NCI-H128 (cell line): ENCODE measurements around the gene ZNF418.
"Not testable (repeated sequence)": the region's sequence is repeated elsewhere in the genome, so short reads cannot be mapped to it uniquely, and the experiment has no call there.

Experiments
- DNase-seq: peaks from one replicate; lab custom pipeline; 2025; ENCODE audit not compliant: unreplicated experiment; lab: John Stamatoyannopoulos, UW

The ZNF418 gene

DNA sequence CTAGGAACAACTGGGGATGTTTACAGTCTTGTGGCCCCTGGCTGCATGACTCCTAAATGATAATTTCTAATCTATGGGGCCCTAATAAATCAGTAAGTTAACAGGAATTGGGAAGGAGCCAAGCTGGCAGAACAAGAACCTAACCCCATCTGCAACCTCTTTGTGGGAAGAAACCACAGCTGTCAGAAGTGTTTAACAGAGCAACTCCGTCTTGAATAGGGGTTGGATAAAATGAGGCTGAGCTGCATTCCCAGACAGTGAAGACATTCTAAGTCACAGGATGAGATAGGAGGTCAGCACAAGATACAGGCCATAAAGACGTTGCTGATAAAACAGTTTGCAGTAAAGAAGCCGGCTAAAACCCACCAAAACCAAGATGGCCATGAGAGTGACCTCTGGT lies 44.5 kb downstream of the ZNF418 start:
- not testable (repeated sequence) for DNase-seq

DNA sequence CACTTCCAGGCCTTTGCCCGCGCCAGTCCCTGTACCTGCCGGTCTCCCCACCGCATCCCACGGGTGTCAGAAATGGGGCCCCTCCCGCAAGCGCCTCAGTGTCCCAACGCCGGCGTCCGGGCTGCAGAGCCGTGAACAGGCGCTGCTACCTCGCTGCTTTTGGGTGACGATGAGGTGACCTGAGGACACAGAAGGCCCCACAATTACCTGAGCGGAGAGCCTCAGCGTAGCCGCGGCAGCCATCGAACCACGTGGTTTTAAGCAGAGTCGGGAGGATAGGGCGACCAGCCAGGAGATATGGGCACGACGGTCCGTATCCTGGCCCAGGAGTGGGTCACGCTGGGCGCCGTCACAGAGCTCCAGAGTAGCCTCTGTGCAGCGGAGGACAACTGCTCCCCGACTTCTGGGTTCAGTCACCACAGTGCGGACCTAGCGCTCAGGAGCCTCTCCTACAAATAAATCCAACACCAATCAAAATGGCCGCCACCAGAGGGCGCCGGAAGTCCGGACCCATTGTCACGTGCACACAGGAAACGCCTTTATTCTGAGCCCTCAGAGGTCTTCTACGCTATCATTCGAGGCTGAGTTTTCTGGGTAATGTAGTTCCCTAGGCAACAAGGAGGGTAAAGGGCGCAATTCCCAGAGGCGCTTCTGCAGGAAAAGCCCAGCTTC lies 46.5 kb downstream of the ZNF418 start, which contains the start of gene ZNF814:
Gene ZNF814 (minus strand): TSS at position 478 of the 672 bp plus-strand sequence. CDS start 235 bp downstream, at position 243.
- peak; percentile 51 for DNase-seq

DNA sequence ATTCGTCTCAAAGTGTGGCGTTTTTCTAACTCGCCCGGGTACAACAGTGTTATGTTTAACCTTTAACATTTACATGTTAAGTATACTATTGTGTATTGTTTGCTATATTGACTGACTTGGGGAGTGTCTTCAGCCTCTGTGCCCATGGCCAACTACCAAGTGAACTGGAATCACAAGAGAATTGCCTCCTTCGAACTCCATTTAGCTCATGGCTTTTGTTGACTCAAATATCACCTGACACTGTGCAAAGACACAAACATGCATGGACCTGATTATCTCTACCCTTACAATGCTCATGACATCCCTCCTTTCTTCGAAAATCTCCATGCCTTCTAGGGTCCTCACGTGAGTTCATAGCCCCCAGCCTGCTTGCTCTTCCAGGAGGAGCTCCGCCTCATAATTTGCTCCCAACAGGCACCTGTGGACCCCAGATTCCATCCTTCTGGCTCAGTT lies 47.1 kb downstream of the ZNF418 start:
- no peak for DNase-seq

DNA sequence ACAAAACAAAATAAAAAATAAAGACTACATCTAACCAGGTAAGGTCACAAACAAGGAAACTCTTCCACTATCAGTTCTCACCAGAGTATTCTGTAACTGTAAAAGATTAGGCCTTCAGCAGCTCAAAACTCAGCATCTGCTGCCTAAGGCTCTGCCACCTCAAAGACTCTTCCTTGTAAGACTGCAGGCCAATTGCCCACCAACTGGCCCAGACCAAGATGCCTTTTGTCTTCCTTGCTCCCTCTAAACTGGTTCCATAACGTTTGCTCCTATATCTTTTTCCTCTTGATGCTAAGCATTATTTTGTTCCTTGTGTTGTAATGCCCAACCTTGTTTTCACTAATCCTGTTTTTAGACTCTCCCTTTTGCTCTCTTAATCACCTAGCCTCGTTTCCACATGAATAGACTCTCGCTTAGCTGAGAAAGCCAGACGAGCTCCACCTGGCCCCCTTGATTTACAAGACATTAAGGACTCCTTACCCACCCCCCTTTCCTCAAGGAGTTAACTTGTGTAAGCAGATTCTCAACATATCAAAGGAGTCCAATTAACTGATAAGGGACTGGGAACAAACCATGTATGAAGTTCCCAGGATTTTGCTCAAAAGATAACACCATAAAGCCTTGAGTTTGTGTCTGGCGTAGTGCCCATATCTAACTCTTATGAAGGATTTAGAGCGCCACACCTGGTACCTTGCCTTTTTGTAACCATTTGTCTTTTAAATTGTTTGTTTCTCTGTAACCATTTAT lies 47.8 kb downstream of the ZNF418 start:
- no peak for DNase-seq

DNA sequence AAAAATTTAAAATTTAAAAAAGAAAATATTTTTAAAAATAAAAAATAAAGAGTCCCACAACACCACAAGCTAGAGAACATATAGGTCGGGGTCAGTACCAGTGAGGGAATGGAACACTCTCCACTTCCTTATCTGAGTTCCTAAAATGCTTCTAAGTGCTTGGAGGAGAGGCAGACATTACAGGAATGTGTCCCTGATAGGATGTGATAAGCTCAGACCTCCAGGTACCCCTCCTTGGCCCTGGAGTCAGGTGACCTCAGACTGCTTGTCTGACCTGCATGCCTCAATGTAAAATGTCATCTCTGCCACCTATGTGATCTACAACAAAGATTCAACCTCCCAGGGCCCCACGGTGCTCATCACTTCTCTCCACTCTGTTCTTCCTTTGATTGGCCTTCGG lies 49.2 kb downstream of the ZNF418 start:
- no peak for DNase-seq

DNA sequence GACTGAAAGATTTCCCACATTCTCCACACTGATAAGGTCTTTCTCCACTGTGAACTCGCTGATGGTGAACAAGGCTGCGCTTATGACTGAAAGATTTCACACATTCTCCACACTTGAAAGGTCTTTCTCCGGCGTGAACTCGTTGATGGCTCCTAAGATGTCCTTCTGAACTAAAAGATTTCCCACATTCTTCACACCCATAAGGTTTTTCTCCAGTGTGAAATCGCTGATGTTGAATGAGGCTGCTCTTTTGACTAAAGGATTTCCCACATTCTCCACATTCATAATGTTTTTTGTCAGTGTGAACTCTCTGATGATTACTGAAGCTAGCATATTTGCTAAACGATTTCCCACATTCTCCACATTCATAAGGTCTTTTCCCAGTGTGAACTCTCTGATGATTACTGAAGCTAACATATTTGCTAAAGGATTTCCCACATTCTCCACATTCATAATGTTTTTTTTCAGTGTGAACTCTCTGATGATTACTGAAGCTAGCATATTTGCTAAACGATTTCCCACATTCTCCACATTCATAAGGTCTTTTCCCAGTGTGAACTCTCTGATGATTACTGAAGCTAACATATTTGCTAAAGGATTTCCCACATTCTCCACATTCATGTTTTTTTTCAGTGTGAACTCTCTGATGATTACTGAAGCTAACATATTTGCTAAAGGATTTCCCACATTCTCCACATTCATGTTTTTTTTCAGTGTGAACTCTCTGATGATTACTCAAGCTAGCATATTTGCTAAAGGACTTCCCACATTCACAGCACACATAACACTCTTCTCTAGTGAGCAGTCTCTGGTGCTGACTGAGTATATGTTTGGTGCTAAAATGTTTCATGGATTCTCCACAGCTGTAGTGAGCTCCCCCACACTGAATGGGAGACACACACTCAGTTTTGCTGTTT lies 61.1 kb downstream of the ZNF418 start:
- not testable (repeated sequence) for DNase-seq

DNA sequence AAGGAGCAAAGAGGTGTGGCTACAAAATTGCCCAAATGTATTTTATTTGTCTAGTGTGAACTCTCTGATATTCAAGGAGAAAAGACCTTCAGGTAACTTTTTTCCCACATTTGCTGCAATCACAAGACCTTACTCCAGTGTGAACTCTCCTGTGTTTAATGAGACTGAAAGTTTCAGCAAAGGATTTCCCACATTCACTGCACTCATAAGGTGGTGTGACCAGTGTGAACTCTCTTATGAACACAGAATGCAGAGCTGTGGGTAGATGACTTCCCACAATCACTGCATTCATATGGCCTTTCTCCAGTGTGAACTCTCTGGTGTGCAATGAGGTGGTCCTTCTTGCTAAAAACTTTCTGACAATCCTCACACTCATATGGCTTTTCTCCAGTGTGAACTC lies 62.8 kb downstream of the ZNF418 start:
- DNase-seq, result no peak
